ENCODE data around the gene CETP.

DNA sequence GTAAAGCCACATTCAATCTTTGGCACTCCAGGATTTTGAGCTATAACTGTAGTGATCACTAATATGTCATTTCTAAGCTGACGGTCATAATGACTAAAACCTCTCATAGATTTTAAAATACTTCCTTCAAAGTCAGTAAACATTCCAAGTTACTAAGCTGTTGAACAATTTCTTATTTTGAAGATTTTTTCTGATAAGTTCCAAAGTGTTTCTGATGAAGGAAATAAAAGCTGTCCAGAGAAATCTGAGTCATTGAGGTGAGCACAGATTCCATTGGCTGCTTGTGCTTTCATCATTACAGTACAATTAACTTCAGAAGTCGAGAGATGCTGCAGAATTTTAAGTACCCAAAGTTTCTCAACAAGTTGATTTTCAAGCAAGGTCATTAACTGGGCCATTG lies 51.5 kb downstream of the CETP start:
- TF ChIP-seq, protein P1, sequence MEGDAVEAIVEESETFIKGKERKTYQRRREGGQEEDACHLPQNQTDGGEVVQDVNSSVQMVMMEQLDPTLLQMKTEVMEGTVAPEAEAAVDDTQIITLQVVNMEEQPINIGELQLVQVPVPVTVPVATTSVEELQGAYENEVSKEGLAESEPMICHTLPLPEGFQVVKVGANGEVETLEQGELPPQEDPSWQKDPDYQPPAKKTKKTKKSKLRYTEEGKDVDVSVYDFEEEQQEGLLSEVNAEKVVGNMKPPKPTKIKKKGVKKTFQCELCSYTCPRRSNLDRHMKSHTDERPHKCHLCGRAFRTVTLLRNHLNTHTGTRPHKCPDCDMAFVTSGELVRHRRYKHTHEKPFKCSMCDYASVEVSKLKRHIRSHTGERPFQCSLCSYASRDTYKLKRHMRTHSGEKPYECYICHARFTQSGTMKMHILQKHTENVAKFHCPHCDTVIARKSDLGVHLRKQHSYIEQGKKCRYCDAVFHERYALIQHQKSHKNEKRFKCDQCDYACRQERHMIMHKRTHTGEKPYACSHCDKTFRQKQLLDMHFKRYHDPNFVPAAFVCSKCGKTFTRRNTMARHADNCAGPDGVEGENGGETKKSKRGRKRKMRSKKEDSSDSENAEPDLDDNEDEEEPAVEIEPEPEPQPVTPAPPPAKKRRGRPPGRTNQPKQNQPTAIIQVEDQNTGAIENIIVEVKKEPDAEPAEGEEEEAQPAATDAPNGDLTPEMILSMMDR (optimal IDR thresholded peaks at IDR 0.05 in 1 of 3, IDR thresholded peaks at IDR 0.05 in 1 of 3, conservative IDR thresholded peaks at IDR 0.05 in 1 of 3; ENCODE audit: extremely low read depth in 1 of 3, insufficient read depth in 2 of 3, low read length in 3 of 3) = no peak
- no peak for TF ChIP-seq EZH2 (IDR thresholded peaks at IDR 0.05; ENCODE audit: low read length)
